K562 (cell line): ENCODE measurements around the gene AGPAT4.

Source experiments
- MTA1 ChIP-seq: fragments of 450-650 bp; IDR thresholded peaks from 2 replicates; pipeline ENCODE4 v1.6.1; 2017; ENCODE audit warnings: borderline replicate concordance
- NR2C2 ChIP-seq, 2 experiments: fragments of 200-800 bp in 1 of 2; sonication (Bioruptor generic) in 1 of 2; sonication (generic) in 1 of 2; formaldehyde crosslinking in 1 of 2; IDR thresholded peaks; 2 replicates each; pipeline versions ENCODE4 v1.6.1 to v1.8.0; 2016 to 2022; ENCODE audit warnings: mild to moderate bottlenecking in 1 of 2, missing compliant biosample characterization in 1 of 2, missing genetic modification characterization in 1 of 2, missing genetic modification reagents in 1 of 2
- POLR2A ChIP-seq: fragments of 450-650 bp; conservative IDR thresholded peaks from 2 replicates; pipeline ENCODE4 v1.6.1; 2016
- YY1 ChIP-seq, 3 experiments: IDR thresholded peaks; 2 replicates each; pipeline ENCODE4 v1.6.1; 2011; ENCODE audit warnings: low read length in 2 of 3, mild to moderate bottlenecking in 2 of 3, moderate library complexity in 2 of 3, borderline replicate concordance in 1 of 3, control low read depth in 1 of 3, low read depth in 1 of 3; ENCODE audit not compliant: insufficient read depth in 3 of 3, insufficient replicate concordance in 2 of 3, control insufficient read depth in 1 of 3, insufficient read length in 1 of 3; ENCODE audit errors: extremely low read depth in 1 of 3

DNA sequence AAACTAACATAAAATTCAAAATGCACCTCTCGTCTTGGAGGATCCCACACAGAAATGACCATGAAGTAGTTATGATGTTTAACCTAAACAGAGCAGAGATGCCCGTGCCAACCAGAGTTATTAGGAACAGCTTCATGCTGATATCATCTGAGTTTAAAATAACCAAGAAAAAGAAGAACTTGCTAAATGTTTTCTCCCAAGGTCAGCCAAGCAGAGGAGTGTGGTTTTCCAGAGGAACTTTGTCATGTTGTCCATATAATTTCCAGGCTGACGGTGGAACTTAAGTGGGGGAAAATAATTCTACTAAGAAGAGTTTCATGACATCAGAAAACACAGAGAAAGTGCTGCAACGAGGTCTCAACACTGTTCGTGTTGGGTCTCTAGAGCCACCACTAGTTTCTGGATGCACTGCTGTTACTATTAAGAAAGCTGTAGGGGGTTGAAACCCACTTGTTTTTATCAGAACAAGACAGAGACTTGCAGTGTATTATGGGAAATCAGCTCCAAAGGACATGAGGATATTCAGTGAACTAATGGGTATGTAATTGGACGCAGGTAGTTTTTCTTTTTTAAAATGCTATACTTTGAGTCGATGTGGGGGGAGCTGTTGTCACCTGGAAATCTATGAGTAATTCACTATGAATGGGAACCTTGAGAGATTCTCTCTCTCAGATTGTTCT, 5.2 kb downstream of the AGPAT4 start:
- TF ChIP-seq POLR2A (no peak), YY1 (IDR thresholded peaks at IDR 0.05; ENCODE audit: borderline replicate concordance in 1 of 3, control insufficient read depth in 1 of 3, extremely low read depth in 1 of 3, insufficient read depth in 3 of 3, insufficient read length in 1 of 3, insufficient replicate concordance in 2 of 3, low read depth in 1 of 3, low read length in 2 of 3) (no peak), NR2C2 (CRISPR knock-in tag; IDR thresholded peaks at IDR 0.05) (no peak), NR2C2 (tag; IDR thresholded peaks at IDR 0.05) (no peak), MTA1 (no peak)
